OCI-LY7 (cell line): ENCODE measurements around the gene B3GALT6. TPM values are rescaled to one million over a fixed set of nuclear protein-coding genes. Genes with fewer than 3 reads are reported as not detected.
"Not testable (repeated sequence)": the region's sequence is repeated elsewhere in the genome, so short reads cannot be mapped to it uniquely, and the experiment has no call there.

ENCODE experiments used
- BruUV-seq: library from RNA; stranded (reverse); fragments of 400-500 nt; replicated peaks from 2 replicates; lab custom pipeline; 2021; lab: Mats Ljungman, UMichigan
- CTCF ChIA-PET: fragments of 300-600 bp; sonication (Branson Sonifier 250); formaldehyde crosslinking; loops from one replicate; lab custom pipeline; 2022; ENCODE audit warnings: antibody characterized with exemption; ENCODE audit not compliant: unreplicated experiment; lab: Charles Lee
- POLR2A ChIA-PET: fragments of 300-600 bp; sonication (Branson Sonifier 250); formaldehyde crosslinking; loops from one replicate; lab custom pipeline; 2022; ENCODE audit warnings: antibody characterized with exemption; lab: Charles Lee
- DNase-seq: peaks from one replicate; pipeline ENCODE4 v3.0.0-alpha.2; 2015; ENCODE audit warnings: low spot score
- H2AFZ ChIP-seq: fragments of 200-600 bp; sonication (generic), shearing (Covaris generic); 2 replicates; pipeline ENCODE4 v1.6.1; 2014; ENCODE audit warnings: mild to moderate bottlenecking, antibody characterized with exemption, low read length, moderate library complexity
- H3K27ac ChIP-seq: fragments of 200-600 bp; sonication (generic); 2 replicates; pipeline ENCODE4 v1.5.1; 2014; ENCODE audit warnings: mixed run types, low read depth, mild to moderate bottlenecking, moderate library complexity, low read length, inconsistent platforms; ENCODE audit not compliant: poor library complexity, severe bottlenecking
- H3K36me3 ChIP-seq: fragments of 200-600 bp; sonication (generic); 2 replicates; pipeline ENCODE4 v1.6.1; 2014; ENCODE audit warnings: mild to moderate bottlenecking, antibody characterized with exemption, low read length, moderate library complexity, mixed read lengths; ENCODE audit not compliant: insufficient read depth
- H3K4me1 ChIP-seq: fragments of 200-600 bp; sonication (generic); 2 replicates; pipeline ENCODE4 v1.5.1; 2014; ENCODE audit warnings: mild to moderate bottlenecking, low read length; ENCODE audit not compliant: insufficient read depth, poor library complexity, severe bottlenecking
- H3K4me2 ChIP-seq: fragments of 200-600 bp; sonication (generic); 2 replicates; pipeline ENCODE4 v1.6.1; 2014; ENCODE audit warnings: mild to moderate bottlenecking, low read length
- H3K4me3 ChIP-seq: fragments of 200-600 bp; sonication (generic); 2 replicates; pipeline ENCODE4 v1.5.1; 2014; ENCODE audit warnings: mild to moderate bottlenecking, low read depth, low read length; ENCODE audit not compliant: poor library complexity, severe bottlenecking
- H3K79me2 ChIP-seq: fragments of 200-600 bp; sonication (generic); 2 replicates; pipeline ENCODE4 v1.6.1; 2016; ENCODE audit warnings: low read depth, mild to moderate bottlenecking, low read length, moderate library complexity, mixed read lengths; ENCODE audit not compliant: insufficient read depth
- H3K9me2 ChIP-seq: fragments of 200-600 bp; sonication (generic); 2 replicates; pipeline ENCODE4 v1.6.1; 2016; ENCODE audit warnings: mild to moderate bottlenecking, low read length, mixed read lengths; ENCODE audit not compliant: insufficient read depth
- H3K9me3 ChIP-seq: fragments of 200-600 bp; sonication (generic); 2 replicates; pipeline ENCODE4 v1.6.1; 2014; ENCODE audit warnings: mild to moderate bottlenecking, mixed run types, low read length, mixed read lengths
- H4K20me1 ChIP-seq: fragments of 200-600 bp; sonication (generic); 2 replicates; pipeline ENCODE4 v1.6.1; 2014; ENCODE audit warnings: mild to moderate bottlenecking, antibody characterized with exemption, low read length, moderate library complexity, mixed read lengths; ENCODE audit not compliant: insufficient read depth
- CTCF ChIP-seq: fragments of 200-600 bp; sonication (generic); conservative IDR thresholded peaks from 2 replicates; pipeline ENCODE4 v1.5.1; 2014; ENCODE audit warnings: mild to moderate bottlenecking, antibody characterized with exemption, low read length, moderate library complexity, mixed read lengths
- EZH2phosphoT487 ChIP-seq: fragments of 200-600 bp; sonication (generic); IDR thresholded peaks from 2 replicates; pipeline ENCODE4 v1.6.1; 2018; ENCODE audit warnings: low read depth, borderline replicate concordance, mild to moderate bottlenecking, mixed run types, antibody characterized with exemption, low read length, moderate library complexity, mixed read lengths
- intact Hi-C: fragments of 100-400 bp; cut with micrococcal nuclease; formaldehyde crosslinking; loops from one replicate; pipeline ENCODE4 v1.10.0; 2022; ENCODE audit not compliant: unreplicated experiment
- total RNA-seq, 2 experiments: library from RNA; depleted of rRNA in 1 of 2; stranded (reverse); fragments of >200 nt in 1 of 2; shearing (Covaris generic) in 1 of 2; gene quantifications; 2 replicates each; pipeline ENCODE4 v1.2.3, GENCODE V29; 2014 to 2022

The B3GALT6 gene
- total RNA-seq, 2 experiments from 2014 or later: 27.1 to 36.2 TPM

- H3K4me1 ChIP-seq: peaks cover 9% of the 10 kb centered on the region
- no TSS peak for BruUV-seq
- no peak overlapping the region for H2AFZ ChIP-seq
- H3K9me3 ChIP-seq: no peaks in the 10 kb centered on the region
- POLR2A ChIA-PET: no interaction called here
- intact Hi-C loops: no loop called here
- H3K79me2 ChIP-seq: no peaks in the 10 kb centered on the region
- DNase-seq: no peak
- H3K36me3 ChIP-seq: 0 out of 2 replicates have a peak, but pooled peaks cover 5% of the 10 kb centered on the region
- H3K9me2 ChIP-seq: no peaks in the 10 kb centered on the region
- CTCF ChIA-PET: no interaction called here
- H3K4me3 ChIP-seq: no peak overlapping the region
- TF ChIP-seq CTCF (no peak), EZH2phosphoT487 (no peak)
- H3K4me2 ChIP-seq: no peak overlapping the region
- H4K20me1 ChIP-seq: no peaks in the 10 kb centered on the region
- H3K27ac ChIP-seq: no peak overlapping the region
These were observed 15.4 kb downstream of the B3GALT6 start for GRCh38 chr1:1247341-1247913.

DNA sequence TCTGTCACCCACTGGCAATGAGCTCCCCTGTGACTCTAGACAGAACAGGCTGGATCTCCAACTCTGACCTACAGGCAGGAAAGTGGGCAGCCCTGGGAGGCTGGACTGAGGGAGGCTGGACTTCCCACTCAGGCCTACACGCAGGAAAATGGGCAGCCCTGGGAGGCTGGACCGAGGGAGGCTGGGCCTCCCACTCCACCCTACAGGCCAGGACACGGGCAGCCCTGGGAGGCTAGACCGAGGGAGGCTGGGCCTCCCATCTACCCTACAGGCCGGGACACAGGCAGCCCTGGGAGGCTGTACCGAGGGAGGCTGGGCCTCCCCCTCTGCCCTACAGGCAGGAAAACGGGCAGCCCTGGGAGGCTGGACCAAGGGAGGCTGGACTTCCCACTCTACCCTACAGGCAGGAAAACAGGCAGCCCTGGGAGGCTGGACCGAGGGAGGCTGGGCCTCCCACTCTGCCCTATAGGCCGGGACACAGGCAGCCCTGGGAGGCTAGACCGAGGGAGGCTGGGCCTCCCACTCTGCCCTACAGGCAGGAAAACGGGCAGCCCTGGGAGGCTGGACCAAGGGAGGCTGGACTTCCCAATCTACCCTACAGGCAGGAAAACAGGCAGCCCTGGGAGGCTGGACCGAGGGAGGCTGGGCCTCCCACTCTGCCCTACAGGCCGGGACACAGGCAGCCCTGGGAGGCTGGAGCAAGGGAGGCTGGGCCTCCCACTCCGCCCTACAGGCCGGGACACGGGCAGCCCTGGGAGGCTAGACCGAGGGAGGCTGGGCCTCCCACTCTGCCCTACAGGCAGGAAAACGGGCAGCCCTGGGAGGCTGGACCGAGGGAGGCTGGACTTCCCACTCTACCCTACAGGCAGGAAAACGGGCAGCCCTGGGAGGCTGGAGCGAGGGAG lies 16.2 kb downstream of the B3GALT6 start:
- H3K36me3 ChIP-seq: peaks cover 11% of the 10 kb centered on the region; the same call in 1 of the 2 replicates
- DNase-seq, H3K9me2 ChIP-seq, H2AFZ ChIP-seq, H3K4me2 ChIP-seq, H3K4me3 ChIP-seq, H3K9me3 ChIP-seq, POLR2A ChIA-PET, H3K27ac ChIP-seq, CTCF ChIA-PET, BruUV-seq, H3K4me1 ChIP-seq, H3K79me2 ChIP-seq, intact Hi-C loops, H4K20me1 ChIP-seq: not testable (repeated sequence)

- Histone ChIP-seq H4K20me1 (no peaks in the 10 kb centered on the region), H3K4me1 (peaks cover 9% of the 10 kb centered on the region), H3K9me2 (no peaks in the 10 kb centered on the region), H2AFZ (no peak overlapping the region), H3K27ac (no peak overlapping the region), H3K79me2 (no peaks in the 10 kb centered on the region), H3K4me2 (peak overlapping the region; percentile 20; the same call in 1 of the 2 replicates), H3K9me3 (no peaks in the 10 kb centered on the region), H3K36me3 (peaks cover 36% of the 10 kb centered on the region), H3K4me3 (no peak overlapping the region)
- no peak for TF ChIP-seq EZH2phosphoT487
- intact Hi-C loops: no loop called here
- no TSS peak for BruUV-seq
- peak; percentile 55 for DNase-seq
- POLR2A ChIA-PET: no interaction called here
- CTCF ChIA-PET: interaction anchor here (0.6 kb wide), 1 partner anchor 171 kb away, joined by 3 read pairs; no protein-coding TSS in a partner anchor
These were observed 18.8 kb downstream of the B3GALT6 start for GRCh38 chr1:1250786-1251284.
